Measurements from ENCODE around the gene RPS6KA4.

DNA sequence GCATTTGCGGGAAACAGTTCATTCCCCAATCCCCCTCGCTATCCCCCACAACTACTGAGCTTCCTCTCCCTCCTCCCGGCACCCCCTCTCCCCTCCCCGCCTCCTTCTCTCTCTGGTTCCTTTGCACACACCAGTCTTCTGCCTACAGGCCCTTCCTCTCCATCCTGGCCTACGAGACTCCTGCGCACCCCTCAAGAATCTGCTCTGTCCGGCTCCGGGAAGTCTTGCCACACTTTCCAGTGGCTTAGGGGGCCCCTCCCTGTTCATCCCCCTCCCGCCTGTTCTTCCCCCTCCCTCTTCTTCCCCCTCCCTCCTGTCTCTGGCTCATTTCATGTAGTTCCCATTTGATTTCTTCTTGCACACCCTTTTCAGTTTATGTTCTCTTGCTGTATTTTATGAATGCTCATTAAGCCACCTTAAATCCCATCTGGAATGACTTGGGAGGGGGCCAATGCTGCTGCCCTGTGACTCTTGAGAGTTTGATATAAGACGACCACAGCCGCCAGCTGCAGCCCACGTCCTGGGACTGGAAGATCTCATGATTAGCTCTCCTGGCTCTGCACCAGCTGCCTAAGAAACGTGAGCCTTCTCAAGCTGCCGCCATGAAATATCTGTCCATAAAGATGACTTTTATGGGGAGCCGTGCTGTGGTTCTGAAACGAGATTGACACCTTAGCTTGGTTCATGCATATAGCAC lies 50.9 kb downstream of the RPS6KA4 start:
- TF ChIP-seq, protein P1, sequence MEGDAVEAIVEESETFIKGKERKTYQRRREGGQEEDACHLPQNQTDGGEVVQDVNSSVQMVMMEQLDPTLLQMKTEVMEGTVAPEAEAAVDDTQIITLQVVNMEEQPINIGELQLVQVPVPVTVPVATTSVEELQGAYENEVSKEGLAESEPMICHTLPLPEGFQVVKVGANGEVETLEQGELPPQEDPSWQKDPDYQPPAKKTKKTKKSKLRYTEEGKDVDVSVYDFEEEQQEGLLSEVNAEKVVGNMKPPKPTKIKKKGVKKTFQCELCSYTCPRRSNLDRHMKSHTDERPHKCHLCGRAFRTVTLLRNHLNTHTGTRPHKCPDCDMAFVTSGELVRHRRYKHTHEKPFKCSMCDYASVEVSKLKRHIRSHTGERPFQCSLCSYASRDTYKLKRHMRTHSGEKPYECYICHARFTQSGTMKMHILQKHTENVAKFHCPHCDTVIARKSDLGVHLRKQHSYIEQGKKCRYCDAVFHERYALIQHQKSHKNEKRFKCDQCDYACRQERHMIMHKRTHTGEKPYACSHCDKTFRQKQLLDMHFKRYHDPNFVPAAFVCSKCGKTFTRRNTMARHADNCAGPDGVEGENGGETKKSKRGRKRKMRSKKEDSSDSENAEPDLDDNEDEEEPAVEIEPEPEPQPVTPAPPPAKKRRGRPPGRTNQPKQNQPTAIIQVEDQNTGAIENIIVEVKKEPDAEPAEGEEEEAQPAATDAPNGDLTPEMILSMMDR (IDR thresholded peaks at IDR 0.05): no peak
- TF ChIP-seq POLR2AphosphoS5 (IDR thresholded peaks at IDR 0.05): no peak
